CD8-positive, alpha-beta memory T cell (primary cell): ENCODE measurements around the gene ATG14. TPM values are rescaled to one million over a fixed set of nuclear protein-coding genes. Genes with fewer than 3 reads are reported as not detected.

Experiments
- CTCF ChIA-PET: fragments of 350-600 bp; sonication (Branson Sonifier 250); formaldehyde crosslinking; loops from one replicate; lab custom pipeline; 2021; ENCODE audit warnings: antibody characterized with exemption; lab: Charles Lee
- POLR2A ChIA-PET: fragments of 350-600 bp; sonication (Branson Sonifier 250); formaldehyde crosslinking; loops from one replicate; lab custom pipeline; 2021; ENCODE audit warnings: antibody characterized with exemption; lab: Charles Lee
- DNase-seq, 5 donors: peaks; one replicate each; pipeline versions ENCODE4 v3.0.0 to v3.0.0-alpha.2; 2020 to 2022; ENCODE audit warnings: mixed read lengths in 1 of 5
- H3K27ac ChIP-seq: one replicate; pipeline ENCODE4 v1.7.0; 2013; ENCODE audit warnings: low read depth, mild to moderate bottlenecking, low read length, moderate library complexity
- H3K27me3 ChIP-seq: 2 replicates; pipeline ENCODE4 v1.7.0; 2013; ENCODE audit warnings: low read length, mild to moderate bottlenecking; ENCODE audit not compliant: insufficient read depth, poor library complexity, severe bottlenecking
- H3K36me3 ChIP-seq: 2 replicates; pipeline ENCODE4 v1.7.0; 2013; ENCODE audit warnings: mild to moderate bottlenecking, low read length, moderate library complexity; ENCODE audit not compliant: insufficient read depth
- H3K4me1 ChIP-seq: 2 replicates; pipeline ENCODE4 v1.7.0; 2013; ENCODE audit warnings: mild to moderate bottlenecking, low read length, moderate library complexity; ENCODE audit not compliant: insufficient read depth
- H3K4me3 ChIP-seq: 2 replicates; pipeline ENCODE4 v1.7.0; 2013; ENCODE audit warnings: mild to moderate bottlenecking, low read length
- H3K9me3 ChIP-seq: 2 replicates; pipeline ENCODE4 v1.7.0; 2013; ENCODE audit warnings: mild to moderate bottlenecking, low read length
- H3K27ac Mint-ChIP-seq, 8 donors: one replicate each; pipeline ENCODE4 v1.8.0; 2020 to 2021; ENCODE audit warnings: mixed read lengths in 8 of 8, mild to moderate bottlenecking in 6 of 8, inconsistent platforms in 3 of 8, moderate library complexity in 3 of 8
- H3K27me3 Mint-ChIP-seq, 2 donors: one replicate each; pipeline ENCODE4 v1.8.0; 2020 to 2021; ENCODE audit warnings: mixed read lengths in 2 of 2, mild to moderate bottlenecking in 1 of 2, moderate library complexity in 1 of 2
- H3K36me3 Mint-ChIP-seq, 3 donors: one replicate each; pipeline ENCODE4 v1.8.0; 2020 to 2021; ENCODE audit warnings: mixed read lengths in 3 of 3, inconsistent platforms in 1 of 3, mild to moderate bottlenecking in 1 of 3
- H3K4me1 Mint-ChIP-seq, 3 donors: one replicate each; pipeline ENCODE4 v1.8.0; 2020 to 2021; ENCODE audit warnings: mixed read lengths in 3 of 3, inconsistent platforms in 1 of 3, mild to moderate bottlenecking in 1 of 3
- H3K4me3 Mint-ChIP-seq, 7 donors: one replicate each; pipeline ENCODE4 v1.8.0; 2020 to 2021; ENCODE audit warnings: mixed read lengths in 7 of 7, mild to moderate bottlenecking in 6 of 7, moderate library complexity in 4 of 7, inconsistent platforms in 2 of 7
- H3K9me3 Mint-ChIP-seq, 5 donors: one replicate each; pipeline ENCODE4 v1.8.0; 2020 to 2022; ENCODE audit warnings: mixed read lengths in 5 of 5, mild to moderate bottlenecking in 3 of 5, moderate library complexity in 2 of 5, inconsistent platforms in 1 of 5
- polyA plus RNA-seq: library from polyadenylated mRNA; unstranded; fragments of 300-500 nt; fragmentation: Illumina TruSeq; gene quantifications from one replicate; pipeline ENCODE4 v1.2.3, GENCODE V29; 2021
- total RNA-seq, 2 experiments: library from RNA; stranded (reverse); gene quantifications; one replicate each; pipeline ENCODE4 v1.2.3, GENCODE V29; 2021

Gene ATG14
- total and polyA plus RNA-seq, 3 experiments from 2014 or later = 7.3 to 8.2 (median 7.7) TPM

GRCh38 chr14:55372825-55373224 lies 38.8 kb downstream of the ATG14 start:
- Histone ChIP-seq H3K27ac (no peak overlapping the region), H3K9me3 (no peaks in the 10 kb centered on the region), H3K36me3 (no peaks in the 10 kb centered on the region), H3K4me1 (peaks cover 22% of the 10 kb centered on the region), H3K4me3 (no peak overlapping the region), H3K27me3 (no peaks in the 10 kb centered on the region)
- POLR2A ChIA-PET = interaction anchor here (0.7 kb wide), 1 partner anchor 78 kb away, joined by 3 read pairs; no protein-coding TSS in a partner anchor
- H3K36me3 Mint-ChIP-seq = peaks cover 8 to 56% (median 20%) of the 10 kb centered on the region in 3 donors
- no peak overlapping the region for H3K4me3 Mint-ChIP-seq
- H3K27ac Mint-ChIP-seq = peak overlapping the region in 6 of 8 donors; percentile 29 to 87 (median 72)
- CTCF ChIA-PET = interaction anchor here (0.7 to 1.1 kb wide), 4 partner anchors 9 to 114 kb away, joined by 3 to 4 read pairs (median 3); no protein-coding TSS in a partner anchor
- DNase-seq = no peak
- peaks cover 26 to 40% (median 35%) of the 10 kb centered on the region in 3 donors for H3K4me1 Mint-ChIP-seq
- H3K9me3 Mint-ChIP-seq = no peaks in the 10 kb centered on the region
- H3K27me3 Mint-ChIP-seq = peaks cover 0 to 3% of the 10 kb centered on the region in 2 donors

GRCh38 chr14:55372423-55372822 lies 39.2 kb downstream of the ATG14 start:
- H3K9me3 Mint-ChIP-seq = no peaks in the 10 kb centered on the region
- CTCF ChIA-PET = interaction anchor here (0.7 to 1.1 kb wide), 4 partner anchors 10 to 113 kb away, joined by 3 to 4 read pairs (median 3); no protein-coding TSS in a partner anchor
- H3K27ac Mint-ChIP-seq = peak overlapping the region; percentile 6 to 89 (median 72)
- Histone ChIP-seq H3K27me3 (no peaks in the 10 kb centered on the region), H3K27ac (no peak overlapping the region), H3K36me3 (no peaks in the 10 kb centered on the region), H3K4me3 (no peak overlapping the region), H3K4me1 (peaks cover 22% of the 10 kb centered on the region), H3K9me3 (no peaks in the 10 kb centered on the region)
- no peak for DNase-seq
- peaks cover 0 to 3% of the 10 kb centered on the region in 2 donors for H3K27me3 Mint-ChIP-seq
- H3K4me1 Mint-ChIP-seq = peaks cover 26 to 40% (median 35%) of the 10 kb centered on the region in 3 donors
- H3K4me3 Mint-ChIP-seq = no peak overlapping the region
- POLR2A ChIA-PET = interaction anchor here (0.7 kb wide), 1 partner anchor 78 kb away, joined by 3 read pairs; no protein-coding TSS in a partner anchor
- H3K36me3 Mint-ChIP-seq = peaks cover 8 to 58% (median 22%) of the 10 kb centered on the region in 3 donors

GRCh38 chr14:55370883-55371455 lies 40.7 kb downstream of the ATG14 start:
- H3K36me3 ChIP-seq = no peaks in the 10 kb centered on the region
- H3K9me3 Mint-ChIP-seq = no peaks in the 10 kb centered on the region
- no peak overlapping the region for H3K4me3 Mint-ChIP-seq
- H3K4me3 ChIP-seq = no peak overlapping the region
- H3K4me1 ChIP-seq = peaks cover 22% of the 10 kb centered on the region
- ChIA-PET CTCF (interaction anchor here (0.8 to 1.6 kb wide), 3 partner anchors 17 to 99 kb away, joined by 3 to 4 read pairs (median 3); partner anchors contain the start of gene FBXO34), POLR2A (no interaction called here)
- peaks cover 0 to 3% of the 10 kb centered on the region in 2 donors for H3K27me3 Mint-ChIP-seq
- no peak overlapping the region for H3K27ac ChIP-seq
- no peak for DNase-seq
- no peaks in the 10 kb centered on the region for H3K9me3 ChIP-seq
- no peaks in the 10 kb centered on the region for H3K27me3 ChIP-seq
- peaks cover 25 to 34% (median 32%) of the 10 kb centered on the region in 3 donors for H3K4me1 Mint-ChIP-seq
- peak overlapping the region in 3 of 8 donors; percentile 17 to 76 (median 47) for H3K27ac Mint-ChIP-seq
- peaks cover under 1 to 57% (median 18%) of the 10 kb centered on the region in 3 donors for H3K36me3 Mint-ChIP-seq

DNA sequence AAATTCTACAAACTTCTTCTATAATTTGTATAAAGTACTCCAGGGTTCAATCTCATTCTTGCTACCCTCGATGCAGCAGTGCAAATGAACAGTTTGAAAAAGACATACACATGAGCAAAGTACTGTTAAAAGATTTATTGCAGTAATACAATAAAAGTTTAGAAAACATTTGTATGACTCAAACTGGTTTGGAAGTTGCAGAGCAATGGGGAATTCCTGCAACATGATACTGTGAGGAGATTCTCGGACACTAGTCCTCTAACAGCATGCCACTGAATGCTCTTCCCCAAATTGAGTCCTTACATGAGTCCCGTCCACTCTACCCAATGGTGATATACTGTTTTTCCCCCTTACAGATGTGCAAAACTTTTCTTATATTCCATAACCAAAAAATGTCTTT lies 45.4 kb downstream of the ATG14 start:
- H3K4me3 Mint-ChIP-seq = no peak overlapping the region
- Histone ChIP-seq H3K4me3 (no peak overlapping the region), H3K4me1 (no peaks in the 10 kb centered on the region), H3K36me3 (no peaks in the 10 kb centered on the region), H3K9me3 (no peaks in the 10 kb centered on the region), H3K27me3 (no peaks in the 10 kb centered on the region), H3K27ac (no peak overlapping the region)
- H3K27ac Mint-ChIP-seq = no peak overlapping the region
- H3K9me3 Mint-ChIP-seq = no peaks in the 10 kb centered on the region
- peaks cover 0 to 3% of the 10 kb centered on the region in 2 donors for H3K27me3 Mint-ChIP-seq
- peaks cover 5 to 62% (median 27%) of the 10 kb centered on the region in 3 donors for H3K36me3 Mint-ChIP-seq
- no peak for DNase-seq
- POLR2A ChIA-PET = no interaction called here
- CTCF ChIA-PET = interaction anchor here (1.6 kb wide), 1 partner anchor 12 kb away, joined by 4 read pairs; no protein-coding TSS in a partner anchor
- H3K4me1 Mint-ChIP-seq = peaks cover 0 to 10% (median 0%) of the 10 kb centered on the region in 3 donors

DNA sequence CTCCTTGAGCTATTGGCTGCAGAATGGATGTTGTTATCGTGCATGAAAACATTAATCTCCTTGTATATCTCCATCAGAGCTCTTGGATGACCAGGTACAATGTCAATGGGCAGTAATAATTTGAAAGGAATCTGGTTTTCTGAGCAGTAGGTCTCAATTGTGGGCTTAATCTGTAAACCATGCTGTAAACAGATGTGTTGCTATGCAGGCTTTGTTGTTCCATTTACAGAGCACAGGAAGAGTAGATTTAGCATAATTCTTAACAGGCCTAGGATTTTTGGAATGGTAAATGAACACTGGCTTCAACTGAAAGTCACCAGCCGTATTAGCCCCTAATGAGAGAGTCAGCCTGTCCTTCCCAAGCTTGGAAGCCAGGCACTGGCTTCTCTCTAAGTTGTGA lies 50.4 kb downstream of the ATG14 start:
- Mint-ChIP-seq H3K9me3 (no peaks in the 10 kb centered on the region), H3K36me3 (peaks cover 5 to 26% (median 11%) of the 10 kb centered on the region in 3 donors), H3K4me3 (no peak overlapping the region), H3K27ac (peak overlapping the region in 5 of 8 donors; percentile 25 to 83 (median 35)), H3K27me3 (no peaks in the 10 kb centered on the region), H3K4me1 (peaks cover 2 to 16% (median 2%) of the 10 kb centered on the region in 3 donors)
- no peak overlapping the region for H3K4me3 ChIP-seq
- CTCF ChIA-PET = interaction anchor here (1.2 kb wide), 1 partner anchor 91 kb away, joined by 4 read pairs; no protein-coding TSS in a partner anchor
- no peaks in the 10 kb centered on the region for H3K4me1 ChIP-seq
- no peak for DNase-seq
- no peaks in the 10 kb centered on the region for H3K9me3 ChIP-seq
- POLR2A ChIA-PET = interaction anchor here (0.6 to 0.7 kb wide), 2 partner anchors 23 to 31 kb away, joined by 3 to 4 read pairs; no protein-coding TSS in a partner anchor
- H3K27ac ChIP-seq = no peak overlapping the region
- H3K36me3 ChIP-seq = no peaks in the 10 kb centered on the region
- H3K27me3 ChIP-seq = no peaks in the 10 kb centered on the region

DNA sequence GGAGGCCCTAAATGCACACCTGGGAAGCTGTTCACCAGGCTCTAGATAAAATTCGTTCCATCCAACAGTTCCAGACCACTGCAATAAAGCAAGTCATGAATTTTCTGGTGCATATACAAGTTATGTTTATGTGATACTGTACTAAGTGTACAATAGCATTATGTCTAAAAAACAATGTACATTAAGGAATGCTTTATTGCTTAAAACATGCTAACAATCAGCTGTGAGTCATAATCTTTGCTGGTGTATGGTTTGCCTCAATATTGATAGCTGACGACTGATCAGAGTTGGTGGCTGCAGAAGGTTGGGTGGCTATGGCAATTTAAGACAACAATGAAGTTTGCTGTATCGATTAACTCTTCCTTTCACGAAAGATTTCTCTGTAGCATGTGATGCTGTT lies 52.3 kb downstream of the ATG14 start:
- H3K4me1 Mint-ChIP-seq = peaks cover 8 to 24% (median 9%) of the 10 kb centered on the region in 3 donors
- Histone ChIP-seq H3K9me3 (no peaks in the 10 kb centered on the region), H3K4me3 (no peak overlapping the region), H3K27ac (no peak overlapping the region), H3K4me1 (peaks cover 8% of the 10 kb centered on the region), H3K36me3 (no peaks in the 10 kb centered on the region), H3K27me3 (no peaks in the 10 kb centered on the region)
- H3K27me3 Mint-ChIP-seq = no peaks in the 10 kb centered on the region
- H3K9me3 Mint-ChIP-seq = no peaks in the 10 kb centered on the region
- ChIA-PET POLR2A (no interaction called here), CTCF (interaction anchor here (1.7 kb wide), 1 partner anchor 87 kb away, joined by 6 read pairs; no protein-coding TSS in a partner anchor)
- H3K36me3 Mint-ChIP-seq = peaks cover 3 to 20% (median 5%) of the 10 kb centered on the region in 3 donors
- DNase-seq = no peak
- no peak overlapping the region for H3K4me3 Mint-ChIP-seq
- H3K27ac Mint-ChIP-seq = no peak overlapping the region

GRCh38 chr14:55356913-55357312 lies 54.7 kb downstream of the ATG14 start:
- H3K27me3 Mint-ChIP-seq = no peaks in the 10 kb centered on the region
- no peak overlapping the region for H3K4me3 Mint-ChIP-seq

More at GRCh38 chr14:55356913-55357312, 54.7 kb downstream of the ATG14 start:
- ChIA-PET CTCF (interaction anchor here (0.9 to 8.4 kb wide), 7 partner anchors 9 to 110 kb away, joined by 3 to 159 read pairs (median 4); partner anchors contain the start of gene FBXO34), POLR2A (no interaction called here)
- Histone ChIP-seq H3K4me3 (no peak overlapping the region), H3K36me3 (peaks cover 4% of the 10 kb centered on the region), H3K27me3 (no peaks in the 10 kb centered on the region), H3K27ac (no peak overlapping the region), H3K9me3 (no peaks in the 10 kb centered on the region), H3K4me1 (peaks cover 14% of the 10 kb centered on the region)
- Mint-ChIP-seq H3K27ac (peak overlapping the region in 1 of 8 donors; percentile 57), H3K4me1 (peaks cover 18 to 34% (median 20%) of the 10 kb centered on the region in 3 donors), H3K36me3 (peaks cover 0 to 27% (median 0%) of the 10 kb centered on the region in 3 donors), H3K9me3 (no peaks in the 10 kb centered on the region)
- DNase-seq = no peak
